GM12875 (cell line): Measurements from ENCODE around the gene ASIC3.

Source experiments
- H3K4me3 ChIP-seq: one replicate; pipeline ENCODE4 v1.5.1; 2011; ENCODE audit warnings: low read depth, low read length, control low read depth
- TF ChIP-seq, protein P1 (sequence below): IDR thresholded peaks from 2 replicates; pipeline ENCODE4 v1.5.1; 2011; ENCODE audit warnings: low read depth, mild to moderate bottlenecking, control low read depth, inconsistent platforms, low read length, moderate library complexity, borderline replicate concordance; ENCODE audit not compliant: insufficient read depth

Gene ASIC3

DNA sequence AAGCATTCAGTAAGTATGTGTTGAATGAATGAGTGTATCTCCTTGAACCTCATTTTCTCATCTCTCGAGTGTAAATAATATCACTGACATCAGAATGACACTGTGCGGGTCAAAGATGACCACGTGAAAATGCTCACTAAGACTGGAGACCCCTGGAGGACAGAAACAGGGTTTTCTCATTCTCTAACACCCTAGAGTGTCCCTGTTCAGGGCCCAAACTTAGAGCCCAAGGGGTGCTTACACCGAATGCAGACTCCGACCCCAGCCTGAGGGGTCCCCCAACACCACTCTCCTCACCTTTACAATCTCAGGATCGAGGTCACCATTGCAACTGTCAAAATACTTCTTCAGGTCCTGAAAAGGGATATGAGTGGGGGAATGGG, 7.9 kb downstream of the ASIC3 start:
- H3K4me3 ChIP-seq = no peak overlapping the region
- TF ChIP-seq, protein P1, sequence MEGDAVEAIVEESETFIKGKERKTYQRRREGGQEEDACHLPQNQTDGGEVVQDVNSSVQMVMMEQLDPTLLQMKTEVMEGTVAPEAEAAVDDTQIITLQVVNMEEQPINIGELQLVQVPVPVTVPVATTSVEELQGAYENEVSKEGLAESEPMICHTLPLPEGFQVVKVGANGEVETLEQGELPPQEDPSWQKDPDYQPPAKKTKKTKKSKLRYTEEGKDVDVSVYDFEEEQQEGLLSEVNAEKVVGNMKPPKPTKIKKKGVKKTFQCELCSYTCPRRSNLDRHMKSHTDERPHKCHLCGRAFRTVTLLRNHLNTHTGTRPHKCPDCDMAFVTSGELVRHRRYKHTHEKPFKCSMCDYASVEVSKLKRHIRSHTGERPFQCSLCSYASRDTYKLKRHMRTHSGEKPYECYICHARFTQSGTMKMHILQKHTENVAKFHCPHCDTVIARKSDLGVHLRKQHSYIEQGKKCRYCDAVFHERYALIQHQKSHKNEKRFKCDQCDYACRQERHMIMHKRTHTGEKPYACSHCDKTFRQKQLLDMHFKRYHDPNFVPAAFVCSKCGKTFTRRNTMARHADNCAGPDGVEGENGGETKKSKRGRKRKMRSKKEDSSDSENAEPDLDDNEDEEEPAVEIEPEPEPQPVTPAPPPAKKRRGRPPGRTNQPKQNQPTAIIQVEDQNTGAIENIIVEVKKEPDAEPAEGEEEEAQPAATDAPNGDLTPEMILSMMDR = no peak

DNA sequence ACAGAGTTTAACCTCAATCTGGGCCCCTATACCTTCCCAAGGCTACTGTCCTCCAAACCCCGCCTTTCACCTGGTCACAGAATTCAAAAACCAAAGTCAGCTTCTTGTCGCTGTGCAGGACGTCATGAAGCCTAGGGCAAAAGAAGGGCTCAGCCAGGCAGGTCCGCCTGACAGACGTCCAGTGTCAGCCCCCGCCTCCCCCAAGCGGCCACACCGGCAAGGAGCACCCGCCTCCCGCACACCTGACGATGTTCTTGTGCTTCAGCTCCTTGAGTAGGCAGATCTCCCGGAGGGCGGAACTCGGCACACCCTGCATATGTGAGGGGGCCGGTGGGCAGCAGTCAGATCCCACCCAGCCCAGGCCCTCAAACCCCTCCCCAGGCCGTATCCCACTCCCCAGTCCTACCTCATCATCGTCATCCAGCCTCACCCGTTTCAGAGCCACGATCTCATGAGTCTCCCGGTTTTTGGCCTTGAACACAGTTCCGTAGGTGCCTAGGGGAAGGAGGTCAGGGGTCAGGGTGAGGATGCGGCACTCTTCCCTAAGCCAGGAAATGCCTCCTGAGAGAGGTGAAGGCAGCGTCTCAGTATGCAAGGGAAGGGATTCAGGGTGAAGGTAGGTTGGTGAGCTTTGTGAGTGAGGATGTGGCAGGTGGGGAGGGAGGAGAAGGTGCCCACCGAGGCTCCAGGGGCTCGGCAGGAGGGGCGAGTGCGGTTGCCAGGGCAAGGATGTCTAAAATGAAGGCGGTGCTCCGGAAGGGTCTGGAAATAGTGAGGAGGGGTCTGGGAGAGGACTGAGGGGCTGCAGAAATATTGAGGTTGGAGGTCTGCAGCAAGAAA, 8.6 kb downstream of the ASIC3 start:
- TF ChIP-seq, protein P1 = no peak
- peak overlapping the region; percentile 88 for H3K4me3 ChIP-seq

DNA sequence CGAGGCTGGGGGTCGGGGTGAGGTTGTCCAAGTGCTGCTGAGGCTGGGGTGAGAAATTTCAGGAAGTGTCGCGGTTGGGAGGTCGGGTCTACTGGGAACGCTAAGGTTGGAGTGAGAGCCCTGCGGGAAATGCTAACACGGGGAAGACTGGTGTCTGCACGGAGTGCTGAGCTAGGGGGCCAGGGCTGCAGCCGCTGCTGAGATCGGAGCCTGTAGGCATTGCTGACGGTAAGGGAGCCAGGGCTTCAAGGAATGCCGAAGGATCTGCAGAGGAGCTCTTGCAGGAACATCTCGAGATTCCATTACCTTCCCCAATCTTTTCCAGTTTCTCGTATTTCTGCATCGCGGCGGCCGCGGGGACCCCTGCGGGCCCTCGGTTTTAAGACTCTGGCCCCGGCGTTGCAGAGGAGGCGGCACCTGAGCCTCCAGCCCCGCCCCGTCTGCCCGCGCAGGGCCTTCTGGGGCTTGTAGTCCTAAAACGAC, 9.2 kb downstream of the ASIC3 start, which contains the start of gene CDK5:
Gene CDK5, minus strand, starts transcription at position 392 of the 483 bp plus-strand sequence. Its CDS starts 49 bp downstream, at position 343.
- TF ChIP-seq, protein P1 = no peak

DNA sequence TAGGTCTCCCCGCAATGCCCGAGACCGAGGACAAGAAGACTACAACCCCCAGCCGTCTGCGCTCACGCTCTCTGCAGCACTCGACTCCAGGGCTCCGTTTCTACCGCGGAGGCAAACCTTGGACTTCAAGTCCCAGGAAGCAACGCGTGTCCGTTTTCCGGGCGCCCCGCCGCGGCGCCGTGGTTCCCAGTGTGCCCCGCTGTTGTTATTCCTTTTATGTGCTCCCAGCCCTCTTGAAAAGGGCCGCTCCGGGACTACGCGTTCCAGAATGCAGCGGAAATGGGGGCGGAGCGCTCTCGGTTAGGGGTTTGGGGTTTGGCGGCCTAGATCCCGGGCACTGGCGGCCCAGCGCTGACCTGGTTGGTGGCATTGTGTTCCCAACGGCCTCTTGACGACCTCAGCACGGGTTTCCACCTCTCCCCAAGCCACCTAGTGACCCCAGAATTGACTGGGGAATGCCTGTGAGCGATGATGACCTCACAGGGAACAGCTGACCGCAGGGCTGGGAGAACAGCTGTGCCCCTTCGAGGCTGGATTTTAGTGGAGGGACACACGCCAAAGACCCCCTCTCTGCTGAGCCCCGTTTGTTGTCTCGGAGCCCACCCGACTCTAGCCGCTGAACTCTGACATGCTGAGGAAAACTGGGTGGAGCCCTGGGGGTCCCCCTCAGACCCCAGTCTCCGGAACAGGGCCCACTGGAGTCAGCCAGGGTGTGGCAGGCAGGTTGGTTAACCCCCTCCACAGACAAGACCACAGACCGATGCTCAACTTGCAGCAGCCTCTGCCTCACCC, 9.9 kb downstream of the ASIC3 start:
- TF ChIP-seq, protein P1 = no peak
- H3K4me3 ChIP-seq = peak overlapping the region; percentile 88

More for the DNA sequence above, 9.2 kb downstream of the ASIC3 start, which contains the start of gene CDK5:
- peak within 1 kb of the TSS; percentile 88 for H3K4me3 ChIP-seq

DNA sequence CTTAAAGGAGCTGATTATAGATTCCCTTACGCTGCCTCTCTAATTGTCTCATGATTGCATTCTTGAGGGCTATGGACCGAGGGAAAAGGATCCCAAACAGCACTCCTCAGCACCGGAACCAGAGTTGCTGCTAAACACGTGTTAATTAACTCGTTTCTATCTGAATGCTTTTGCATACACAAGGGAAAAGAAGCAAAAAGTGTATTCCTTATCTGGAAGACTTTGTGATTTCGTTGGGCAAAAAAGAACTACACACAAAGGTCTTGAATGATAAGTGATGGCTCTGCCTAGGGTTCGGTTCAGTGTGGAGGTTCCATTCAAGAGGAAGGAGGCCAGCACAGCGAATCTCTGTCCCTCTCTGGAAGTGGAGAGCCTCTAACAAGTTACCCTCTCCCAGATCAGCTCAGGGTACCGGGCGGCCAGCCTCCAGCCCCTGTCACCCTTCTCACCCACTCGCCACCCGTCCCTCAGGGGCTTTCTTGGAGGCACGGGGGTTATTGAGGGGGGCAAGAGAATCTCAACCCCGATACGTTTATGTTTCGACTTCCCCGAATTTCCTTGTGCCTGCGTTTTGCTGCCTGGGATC, 10.5 kb downstream of the ASIC3 start:
- TF ChIP-seq, protein P1 = no peak
- H3K4me3 ChIP-seq = peak overlapping the region; percentile 88

DNA sequence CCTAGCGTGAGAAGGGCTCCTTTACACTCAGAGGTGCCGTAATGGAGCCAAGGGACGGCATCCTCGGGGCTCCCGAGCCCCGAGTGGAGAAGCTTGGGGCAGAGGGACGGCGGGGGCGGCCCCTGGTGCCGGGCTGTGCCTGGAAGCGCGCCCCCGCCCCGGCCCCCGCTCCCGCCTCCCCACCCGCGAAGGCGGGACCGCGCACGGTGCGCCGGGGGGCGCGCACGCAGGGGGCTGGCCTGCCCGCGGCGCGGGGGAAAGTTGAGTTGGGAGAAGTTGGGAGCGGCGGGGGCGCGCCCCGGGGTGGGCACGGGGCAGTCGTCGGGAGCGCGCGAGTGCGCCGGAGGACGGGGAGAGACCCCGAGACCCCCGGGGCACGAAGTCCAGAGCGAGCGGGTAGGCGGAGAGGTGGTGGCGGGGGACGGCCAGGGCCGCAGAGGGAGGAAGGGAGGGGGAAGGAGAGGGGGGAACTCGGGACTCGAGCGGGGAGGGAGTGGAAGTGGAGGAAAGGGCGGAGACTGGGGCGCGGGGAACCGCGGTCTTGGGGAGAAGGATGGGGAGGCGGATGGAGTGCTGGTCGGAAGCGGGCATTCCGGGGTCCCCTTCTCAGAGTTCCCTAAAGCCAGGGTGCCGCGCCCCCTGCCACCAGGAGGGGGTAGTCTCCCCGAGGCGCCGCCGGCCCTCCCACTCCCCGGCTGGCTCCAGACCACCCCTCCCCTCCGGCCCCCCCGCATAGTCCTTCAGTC, 11.2 kb downstream of the ASIC3 start, which contains the start of gene SLC4A2:
Gene SLC4A2, plus strand, starts transcription at position 223 of the 746 bp plus-strand sequence. CDS start 2,399 bp downstream, outside the sequence.
- TF ChIP-seq, protein P1 = peak; percentile 68
- H3K4me3 ChIP-seq = peak within 1 kb of the TSS; percentile 88
